Activated CD4-positive, alpha-beta memory T cell treated with anti-CD3 and anti-CD28 coated beads, Interleukin-2, amount 10 ng/mL, durations not matched to agents 7 days and 5 days (primary cell): ENCODE results near the gene RPS6KA3. TPM values are rescaled to one million over a fixed set of nuclear protein-coding genes. Genes with fewer than 3 reads are reported as not detected.

Experiments
- CTCF ChIA-PET: fragments of 350-600 bp; sonication (Branson Sonifier 250); formaldehyde crosslinking; loops from one replicate; lab custom pipeline; 2021; ENCODE audit warnings: antibody characterized with exemption, inconsistent platforms; lab: Charles Lee
- POLR2A ChIA-PET: fragments of 350-600 bp; sonication (Branson Sonifier 250); formaldehyde crosslinking; loops from one replicate; lab custom pipeline; 2021; ENCODE audit warnings: antibody characterized with exemption; lab: Charles Lee
- DNase-seq: peaks from one replicate; pipeline ENCODE4 v3.0.0-alpha.2; 2020
- H3K27ac Mint-ChIP-seq: one replicate; pipeline ENCODE4 v1.8.0; 2021; ENCODE audit warnings: mild to moderate bottlenecking, mixed read lengths
- H3K27me3 Mint-ChIP-seq: one replicate; pipeline ENCODE4 v1.8.0; 2021; ENCODE audit warnings: mixed read lengths
- H3K36me3 Mint-ChIP-seq: one replicate; pipeline ENCODE4 v1.8.0; 2021; ENCODE audit warnings: low read depth, mixed read lengths
- H3K4me1 Mint-ChIP-seq: one replicate; pipeline ENCODE4 v1.8.0; 2021; ENCODE audit warnings: mixed read lengths
- H3K4me3 Mint-ChIP-seq: one replicate; pipeline ENCODE4 v1.8.0; 2021; ENCODE audit warnings: mild to moderate bottlenecking, mixed read lengths
- H3K9me3 Mint-ChIP-seq: one replicate; pipeline ENCODE4 v1.8.0; 2021; ENCODE audit warnings: mixed read lengths
- total RNA-seq, 2 experiments: library from RNA; stranded (reverse); gene quantifications; one replicate each; pipeline ENCODE4 v1.2.3, GENCODE V29; 2021

The RPS6KA3 gene
- total RNA-seq, 2 experiments from 2014 or later, result 76.6 to 78.0 TPM

DNA sequence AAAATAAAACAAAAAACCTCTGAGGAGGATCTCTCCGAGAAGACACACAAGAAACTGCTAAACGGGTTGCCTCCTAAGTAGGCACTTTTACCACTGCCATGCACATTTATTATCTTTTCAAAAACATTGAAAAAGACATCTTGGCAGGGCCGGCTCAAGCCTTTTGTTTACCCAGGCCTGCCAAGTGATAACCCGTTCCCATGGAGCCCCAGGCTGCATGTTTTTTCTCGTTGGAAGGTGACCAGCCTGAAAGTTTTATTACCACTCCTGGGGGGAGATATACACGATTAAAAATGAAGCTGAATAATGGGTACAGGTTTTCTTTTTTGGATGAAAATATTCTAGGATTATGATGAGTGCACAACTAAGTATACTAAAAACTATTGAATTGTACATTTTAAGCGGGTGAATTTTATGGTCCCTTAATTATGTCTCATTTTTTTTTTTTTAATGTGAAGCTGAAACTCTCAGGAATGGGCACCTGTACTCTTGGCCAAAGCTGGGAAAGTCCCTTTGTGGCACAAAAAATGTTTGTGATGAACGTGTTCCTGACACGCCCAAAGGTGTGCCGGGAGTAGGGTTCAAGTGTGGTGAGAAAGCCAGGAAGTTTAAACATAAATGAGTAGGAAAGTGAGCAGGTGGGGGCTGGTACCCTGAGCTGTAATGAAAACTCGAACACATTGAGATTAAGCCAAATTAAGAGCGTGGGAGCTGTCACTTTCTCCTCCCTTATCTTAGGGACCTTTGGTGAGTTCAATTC, 148.5 kb downstream of the RPS6KA3 start:
- ChIA-PET POLR2A (interaction anchor here (1.0 kb wide), 1 partner anchor 23 kb away, joined by 3 read pairs; the partner anchor contains the start of gene EIF1AX), CTCF (interaction anchor here (0.8 kb wide), 1 partner anchor 52 kb away, joined by 3 read pairs; no protein-coding TSS in a partner anchor)
- Mint-ChIP-seq H3K27ac (no peak overlapping the region), H3K36me3 (no peaks in the 10 kb centered on the region), H3K9me3 (no peaks in the 10 kb centered on the region), H3K4me1 (peaks cover 13% of the 10 kb centered on the region), H3K27me3 (peaks cover 17% of the 10 kb centered on the region), H3K4me3 (no peak overlapping the region)
- no peak for DNase-seq

DNA sequence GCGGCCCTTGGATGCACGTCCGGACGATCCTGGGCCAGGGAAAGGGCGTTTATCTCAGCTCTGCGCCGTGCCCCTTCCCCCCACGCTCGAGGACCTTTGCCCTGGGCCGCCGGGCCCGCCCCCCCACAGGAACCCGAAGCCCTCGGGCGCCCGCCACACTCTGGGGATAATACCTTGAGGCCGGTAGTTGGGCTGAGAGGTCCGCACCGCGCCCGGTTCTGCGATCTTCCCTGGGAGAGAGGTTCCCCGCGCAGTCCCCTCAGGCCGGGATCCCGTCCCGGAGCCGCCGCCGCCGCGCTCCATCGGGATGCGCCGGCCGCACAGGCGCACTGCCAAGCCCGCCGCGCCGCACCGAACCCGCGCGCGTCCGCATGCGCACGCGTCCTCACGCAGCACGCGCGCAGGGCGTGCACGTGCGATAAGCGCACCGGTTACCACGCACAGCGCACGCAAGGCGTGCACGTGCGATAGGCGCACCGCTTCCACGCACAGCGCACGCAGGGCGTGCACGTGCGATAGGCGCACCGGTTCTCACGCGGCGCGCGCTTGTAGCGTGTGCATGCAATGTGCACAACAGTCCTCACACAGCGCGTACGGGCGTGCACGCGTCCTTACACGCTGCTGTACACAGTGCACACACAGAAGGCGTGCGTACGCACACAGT, 150.0 kb downstream of the RPS6KA3 start, which contains the start of gene MAP7D2:
Gene MAP7D2, minus strand, starts transcription at position 331 of the 664 bp plus-strand sequence. Its CDS starts 28 bp downstream, at position 303.
- POLR2A ChIA-PET, result no interaction called here
- H3K9me3 Mint-ChIP-seq, result no peaks in the 10 kb centered on the region
- peaks cover 17% of the 10 kb centered on the region for H3K27me3 Mint-ChIP-seq
- peaks cover 13% of the 10 kb centered on the region for H3K4me1 Mint-ChIP-seq
- CTCF ChIA-PET, result no interaction called here
- no peaks in the 10 kb centered on the region for H3K36me3 Mint-ChIP-seq
- no peak within 1 kb of the TSS for H3K27ac Mint-ChIP-seq
- no peak within 1 kb of the TSS for H3K4me3 Mint-ChIP-seq
- DNase-seq, result no peak

DNA sequence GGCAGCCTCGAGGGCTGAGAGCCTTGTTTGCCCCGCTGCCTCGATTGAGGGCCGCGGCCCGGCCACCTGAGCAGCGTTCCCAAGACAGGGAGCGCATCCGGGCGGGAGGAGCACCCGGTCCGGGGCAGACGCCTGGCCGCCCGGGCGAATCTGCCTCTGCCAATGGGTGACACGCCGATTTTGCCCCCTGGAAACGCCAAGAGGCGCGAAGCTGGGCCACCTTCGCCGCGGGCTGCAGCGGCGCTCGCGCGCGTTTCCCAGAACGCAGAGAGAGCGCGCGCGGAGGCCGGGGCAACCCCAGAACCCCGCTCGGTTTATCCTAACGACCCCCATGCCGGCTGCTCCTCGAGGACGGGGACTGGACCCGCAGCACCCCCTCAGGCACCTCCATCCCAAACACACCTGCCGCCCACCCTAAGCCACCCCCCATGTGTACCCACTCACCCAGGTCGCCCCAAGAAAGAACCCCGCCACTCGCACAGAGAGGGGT, 150.6 kb downstream of the RPS6KA3 start:
- Mint-ChIP-seq H3K27ac (no peak overlapping the region), H3K36me3 (no peaks in the 10 kb centered on the region), H3K27me3 (peaks cover 17% of the 10 kb centered on the region), H3K4me1 (peaks cover 13% of the 10 kb centered on the region), H3K9me3 (no peaks in the 10 kb centered on the region), H3K4me3 (no peak overlapping the region)
- no peak for DNase-seq
- POLR2A ChIA-PET, result no interaction called here
- CTCF ChIA-PET, result no interaction called here

DNA sequence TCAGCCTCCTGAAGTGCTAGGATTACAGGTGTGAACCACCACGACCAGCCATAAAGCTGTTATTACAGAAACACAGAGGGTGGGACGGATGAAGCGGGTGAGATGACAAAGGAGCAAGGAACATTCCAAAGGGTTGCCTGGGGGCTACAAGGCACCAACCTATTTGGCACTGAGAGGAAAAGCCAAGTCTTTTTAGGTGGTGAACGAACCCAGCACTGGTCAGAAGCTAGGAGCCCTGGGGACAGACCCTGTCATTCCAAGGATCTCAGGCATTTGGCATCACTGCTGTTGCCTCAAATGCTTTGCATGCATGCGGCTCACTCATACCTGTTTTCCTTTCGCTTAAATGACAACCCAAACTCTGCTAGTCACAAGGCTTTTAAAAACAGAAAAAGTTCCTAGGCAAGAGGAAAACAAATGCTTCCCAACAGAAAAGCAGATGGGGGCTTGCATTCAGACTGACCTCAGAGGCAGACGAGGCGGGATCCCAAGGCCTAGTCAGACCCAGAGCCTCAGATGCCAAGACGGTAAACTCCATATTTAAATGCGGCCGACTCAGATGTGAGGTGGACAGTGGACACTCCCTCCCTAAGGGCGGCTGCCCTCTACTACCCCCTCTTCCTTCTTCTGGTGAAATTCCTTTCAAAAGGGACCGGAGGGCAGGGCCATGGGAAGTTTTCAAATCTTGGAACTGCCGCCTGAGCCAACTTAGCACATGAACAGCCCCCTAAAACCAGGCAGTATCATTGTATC, 154.5 kb downstream of the RPS6KA3 start:
- Mint-ChIP-seq H3K27ac (no peak overlapping the region), H3K4me3 (no peak overlapping the region), H3K9me3 (no peaks in the 10 kb centered on the region), H3K27me3 (peaks cover 14% of the 10 kb centered on the region), H3K36me3 (no peaks in the 10 kb centered on the region), H3K4me1 (peaks cover 8% of the 10 kb centered on the region)
- POLR2A ChIA-PET, result no interaction called here
- DNase-seq, result no peak
- CTCF ChIA-PET, result no interaction called here

DNA sequence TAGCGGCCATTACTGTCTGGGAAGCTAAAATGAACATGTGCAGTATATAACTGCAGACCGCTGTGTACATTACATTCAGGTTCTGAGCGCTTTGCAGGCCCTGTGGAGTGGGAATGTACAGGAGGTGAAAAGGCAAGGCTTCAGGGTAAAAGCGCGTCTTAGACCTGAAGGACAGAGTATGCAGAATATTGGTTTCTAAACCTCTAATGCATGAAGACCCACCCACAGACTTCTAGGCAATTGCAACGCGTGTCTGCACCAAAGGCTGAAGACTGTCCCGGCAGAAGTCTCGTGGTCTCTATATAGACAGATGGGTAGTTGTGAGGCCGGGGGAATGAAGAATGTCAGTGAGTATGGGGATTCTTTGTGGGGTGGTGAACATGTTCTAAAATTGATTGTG, 155.4 kb downstream of the RPS6KA3 start:
- Mint-ChIP-seq H3K36me3 (no peaks in the 10 kb centered on the region), H3K4me3 (no peak overlapping the region), H3K4me1 (peaks cover 8% of the 10 kb centered on the region), H3K27ac (no peak overlapping the region), H3K9me3 (no peaks in the 10 kb centered on the region), H3K27me3 (peaks cover 10% of the 10 kb centered on the region)
- POLR2A ChIA-PET, result no interaction called here
- no peak for DNase-seq
- CTCF ChIA-PET, result no interaction called here

DNA sequence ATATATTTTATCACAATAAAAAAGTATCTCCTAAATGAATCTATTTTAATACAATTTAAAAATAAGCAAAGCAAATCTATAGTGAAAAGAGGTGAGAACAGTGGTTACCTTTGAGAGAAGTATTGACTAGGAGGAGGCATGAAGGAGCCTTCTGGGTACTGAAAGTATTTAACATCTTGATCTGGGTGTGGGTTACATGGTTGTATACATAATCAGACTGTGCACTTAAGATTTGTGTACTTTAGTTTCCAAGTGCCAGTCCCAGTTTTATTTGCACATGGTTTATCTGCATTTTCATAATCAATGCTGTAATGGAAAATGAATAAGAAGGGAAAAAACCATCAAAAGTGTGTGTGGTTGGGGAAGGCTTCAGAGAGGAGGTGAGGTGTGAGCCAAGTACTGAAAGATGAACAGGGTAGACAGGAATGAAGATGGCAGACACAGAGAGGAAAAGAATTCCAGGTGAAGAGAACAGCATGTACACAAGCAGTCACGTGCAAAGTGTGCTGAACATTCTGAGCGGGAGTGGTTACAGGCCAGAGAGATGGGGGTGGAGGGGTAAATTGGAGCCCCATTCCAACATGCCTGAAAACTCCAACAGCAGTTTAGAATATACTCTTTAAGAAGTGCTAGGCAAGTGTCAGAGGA, 164.7 kb downstream of the RPS6KA3 start:
- Mint-ChIP-seq H3K36me3 (no peaks in the 10 kb centered on the region), H3K27ac (no peak overlapping the region), H3K4me1 (no peaks in the 10 kb centered on the region), H3K4me3 (no peak overlapping the region), H3K9me3 (no peaks in the 10 kb centered on the region), H3K27me3 (no peaks in the 10 kb centered on the region)
- ChIA-PET CTCF (no interaction called here), POLR2A (no interaction called here)
- no peak for DNase-seq

Other genes with a start within 250 kb of the RPS6KA3 start
- under 1 TPM; 0.43 to 0.50 TPM for gene MAP7D2, start 150.0 kb downstream of the RPS6KA3 start, total RNA-seq
- 10 to 100 TPM; 51.2 to 54.5 TPM for gene EIF1AX, start 125.1 kb downstream of the RPS6KA3 start, total RNA-seq